HFFc6 (cell line): ENCODE data around the gene SLC38A9. TPM values are rescaled to one million over a fixed set of nuclear protein-coding genes. Genes with fewer than 3 reads are reported as not detected.

Experiments
- DNase-seq: peaks from one replicate; pipeline ENCODE4 v3.0.0-alpha.2; 2018
- H3K27ac Mint-ChIP-seq: 2 replicates; pipeline ENCODE4 v1.8.0; 2020; ENCODE audit warnings: mild to moderate bottlenecking, mixed read lengths
- H3K27me3 Mint-ChIP-seq: 2 replicates; pipeline ENCODE4 v1.8.0; 2021; ENCODE audit warnings: mild to moderate bottlenecking, moderate library complexity, mixed read lengths; ENCODE audit not compliant: insufficient read depth
- H3K36me3 Mint-ChIP-seq: 2 replicates; pipeline ENCODE4 v1.8.0; 2021; ENCODE audit warnings: low read depth, mixed read lengths
- H3K4me1 Mint-ChIP-seq: 2 replicates; pipeline ENCODE4 v1.8.0; 2020; ENCODE audit warnings: low read depth, mixed read lengths
- H3K4me3 Mint-ChIP-seq: 2 replicates; pipeline ENCODE4 v1.8.0; 2020; ENCODE audit warnings: mild to moderate bottlenecking, moderate library complexity, mixed read lengths
- H3K9me3 Mint-ChIP-seq: 2 replicates; pipeline ENCODE4 v1.8.0; 2020; ENCODE audit warnings: mild to moderate bottlenecking, mixed read lengths
- total RNA-seq, 6 experiments: library from RNA; stranded (reverse); fragmentation: NEBNext Ultra II Directional; extraction: Animal tissue kit (Norgen Biotek cat#: 25700); gene quantifications; 2 replicates in 1 of 6; 3 replicates in 5 of 6; pipeline ENCODE4 v1.2.3, GENCODE V29; 2021
- TF ChIP-seq, protein P1 (sequence below): fragments of 200-600 bp; sonication (generic); IDR thresholded peaks from 2 replicates; pipeline ENCODE4 v1.5.0; 2021; ENCODE audit warnings: antibody characterized with exemption, mild to moderate bottlenecking

The SLC38A9 gene
- total RNA-seq, 6 experiments from 2014 or later = 12.2 to 16.5 (median 13.2) TPM

DNA sequence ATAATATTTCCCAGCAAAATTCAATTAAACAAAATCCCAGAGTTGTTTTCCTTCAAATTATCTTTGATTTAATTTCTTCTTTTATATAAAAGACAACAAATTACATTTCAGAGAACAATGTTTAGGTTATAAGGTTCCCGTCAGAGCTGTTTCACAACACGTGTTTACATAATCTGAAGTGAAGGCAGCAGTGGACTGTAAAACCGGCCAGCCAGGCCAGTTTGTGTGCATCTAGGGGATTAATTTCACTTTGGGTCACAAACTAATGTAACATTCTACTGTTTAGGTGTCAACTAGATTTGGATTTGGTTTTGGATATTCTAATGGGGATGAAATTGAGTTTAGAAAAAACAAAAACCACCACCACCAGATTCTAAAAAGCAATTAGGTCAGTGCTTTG is 90.9 kb downstream of the SLC38A9 start:
- DNase-seq = no peak
- TF ChIP-seq, protein P1, sequence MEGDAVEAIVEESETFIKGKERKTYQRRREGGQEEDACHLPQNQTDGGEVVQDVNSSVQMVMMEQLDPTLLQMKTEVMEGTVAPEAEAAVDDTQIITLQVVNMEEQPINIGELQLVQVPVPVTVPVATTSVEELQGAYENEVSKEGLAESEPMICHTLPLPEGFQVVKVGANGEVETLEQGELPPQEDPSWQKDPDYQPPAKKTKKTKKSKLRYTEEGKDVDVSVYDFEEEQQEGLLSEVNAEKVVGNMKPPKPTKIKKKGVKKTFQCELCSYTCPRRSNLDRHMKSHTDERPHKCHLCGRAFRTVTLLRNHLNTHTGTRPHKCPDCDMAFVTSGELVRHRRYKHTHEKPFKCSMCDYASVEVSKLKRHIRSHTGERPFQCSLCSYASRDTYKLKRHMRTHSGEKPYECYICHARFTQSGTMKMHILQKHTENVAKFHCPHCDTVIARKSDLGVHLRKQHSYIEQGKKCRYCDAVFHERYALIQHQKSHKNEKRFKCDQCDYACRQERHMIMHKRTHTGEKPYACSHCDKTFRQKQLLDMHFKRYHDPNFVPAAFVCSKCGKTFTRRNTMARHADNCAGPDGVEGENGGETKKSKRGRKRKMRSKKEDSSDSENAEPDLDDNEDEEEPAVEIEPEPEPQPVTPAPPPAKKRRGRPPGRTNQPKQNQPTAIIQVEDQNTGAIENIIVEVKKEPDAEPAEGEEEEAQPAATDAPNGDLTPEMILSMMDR = no peak
- Mint-ChIP-seq H3K4me1 (peaks cover 6% of the 10 kb centered on the region), H3K4me3 (no peak overlapping the region), H3K27ac (no peak overlapping the region), H3K9me3 (no peaks in the 10 kb centered on the region), H3K36me3 (no peaks in the 10 kb centered on the region), H3K27me3 (no peaks in the 10 kb centered on the region; the same call in 1 of the 2 replicates)

DNA sequence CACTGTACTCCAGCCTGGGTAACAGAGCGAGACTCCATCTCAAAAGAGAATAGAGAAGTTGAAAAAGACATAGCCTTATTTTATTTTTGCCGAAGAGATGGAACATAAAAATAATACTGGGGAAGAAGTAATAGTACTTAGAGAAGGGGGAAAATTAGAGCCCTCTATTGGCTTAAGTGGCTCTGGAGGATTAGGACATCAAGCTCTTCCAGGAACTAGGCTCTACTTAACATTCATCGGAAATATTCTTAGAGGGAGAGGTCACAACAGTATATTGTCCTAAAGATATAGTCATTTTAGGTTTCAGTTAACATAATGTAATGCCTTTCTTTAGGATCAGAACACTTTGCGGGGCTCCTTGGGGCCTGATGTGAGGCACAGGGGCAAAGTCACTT is 91.4 kb downstream of the SLC38A9 start:
- Mint-ChIP-seq H3K4me1 (peaks cover 1% of the 10 kb centered on the region), H3K36me3 (no peaks in the 10 kb centered on the region), H3K27ac (no peak overlapping the region), H3K9me3 (no peaks in the 10 kb centered on the region), H3K4me3 (no peak overlapping the region), H3K27me3 (no peaks in the 10 kb centered on the region; the same call in 1 of the 2 replicates)
- no peak for DNase-seq
- TF ChIP-seq, protein P1 = no peak

GRCh38 chr5:55620009-55620765 is 91.9 kb downstream of the SLC38A9 start:
- no peak for DNase-seq
- H3K4me3 Mint-ChIP-seq = no peak overlapping the region

DNA sequence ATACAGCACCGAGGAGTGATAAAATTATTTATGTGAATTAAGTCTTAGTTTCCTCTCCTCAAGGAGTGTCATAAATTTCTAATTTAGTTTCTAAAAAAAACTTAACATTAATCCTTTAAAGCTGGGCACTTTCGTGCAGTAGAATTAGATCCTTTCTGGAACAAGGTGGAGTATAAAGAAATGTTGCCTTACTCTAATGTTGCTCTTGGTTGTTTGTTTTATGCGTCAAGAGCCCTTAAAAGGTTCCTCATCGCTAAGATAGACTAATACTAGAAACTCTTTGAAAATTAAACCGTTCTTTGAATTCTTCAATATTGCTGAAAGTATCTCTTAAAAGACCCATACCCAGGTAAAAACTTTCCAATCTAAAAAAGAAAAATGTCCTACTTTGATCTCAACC is 93.8 kb downstream of the SLC38A9 start:
- no peak overlapping the region for H3K4me3 Mint-ChIP-seq
- TF ChIP-seq, protein P1 = no peak
- no peaks in the 10 kb centered on the region for H3K27me3 Mint-ChIP-seq
- H3K27ac Mint-ChIP-seq = no peak overlapping the region
- DNase-seq = no peak
- H3K9me3 Mint-ChIP-seq = no peaks in the 10 kb centered on the region
- no peaks in the 10 kb centered on the region for H3K4me1 Mint-ChIP-seq
- H3K36me3 Mint-ChIP-seq = no peaks in the 10 kb centered on the region

More at GRCh38 chr5:55620009-55620765, 91.9 kb downstream of the SLC38A9 start:
- no peaks in the 10 kb centered on the region for H3K36me3 Mint-ChIP-seq
- H3K9me3 Mint-ChIP-seq = no peaks in the 10 kb centered on the region
- no peak overlapping the region for H3K27ac Mint-ChIP-seq
- no peaks in the 10 kb centered on the region; the same call in 1 of the 2 replicates for H3K27me3 Mint-ChIP-seq
- TF ChIP-seq, protein P1 = no peak
- no peaks in the 10 kb centered on the region for H3K4me1 Mint-ChIP-seq

DNA sequence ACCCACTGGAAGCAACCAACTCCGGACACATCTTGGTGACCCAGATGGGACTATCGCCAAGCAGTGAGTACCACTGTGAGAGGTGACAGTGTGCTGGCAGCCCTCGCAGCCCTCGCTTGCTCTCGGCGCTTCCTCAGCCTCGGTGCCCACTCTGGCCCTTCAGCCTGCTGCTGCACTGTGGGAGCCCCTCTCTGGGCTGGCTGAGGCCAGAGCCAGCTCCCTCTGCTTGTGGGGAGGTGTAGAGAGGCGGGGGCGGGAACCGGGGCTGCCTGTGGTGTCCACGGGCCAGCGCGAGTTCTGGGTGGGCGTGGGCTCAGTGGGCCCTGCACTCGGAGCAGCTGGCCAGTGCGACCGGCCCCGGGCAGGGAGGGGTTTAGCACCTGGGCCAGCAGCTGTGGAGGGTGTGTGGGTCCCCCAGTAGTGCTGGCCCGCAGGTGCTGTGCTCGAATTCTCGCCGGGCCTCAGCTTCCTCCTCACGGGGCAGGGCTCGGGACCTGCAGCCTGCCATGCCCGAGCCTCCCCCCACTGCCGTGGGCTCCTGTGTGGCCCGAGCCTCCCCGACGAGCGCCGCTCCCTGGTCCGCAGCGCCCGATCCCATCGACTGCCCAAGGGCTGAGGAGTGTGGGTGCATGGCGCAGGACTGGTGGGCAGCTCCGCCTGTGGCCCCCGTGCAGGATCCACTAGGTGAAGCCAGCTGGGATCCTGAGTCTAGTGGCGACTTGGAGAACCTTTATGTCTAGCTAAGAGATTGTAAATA is 98.8 kb downstream of the SLC38A9 start:
- TF ChIP-seq, protein P1 = no peak
- Mint-ChIP-seq H3K9me3 (no peaks in the 10 kb centered on the region), H3K27me3 (no peaks in the 10 kb centered on the region), H3K4me1 (no peaks in the 10 kb centered on the region), H3K4me3 (no peak overlapping the region), H3K27ac (no peak overlapping the region), H3K36me3 (no peaks in the 10 kb centered on the region)
- no peak for DNase-seq
